Fibroblast of skin of left quadriceps (primary cell): ENCODE results near the gene TNS1.

Source experiments
- DNase-seq, 2 experiments: peaks; one replicate each; pipeline ENCODE4 v3.0.0-alpha.2; 2013; ENCODE audit warnings: low read depth in 2 of 2

Gene TNS1

GRCh38 chr2:217873371-217873770, 129.4 kb downstream of the TNS1 start:
- DNase-seq = no peak

DNA sequence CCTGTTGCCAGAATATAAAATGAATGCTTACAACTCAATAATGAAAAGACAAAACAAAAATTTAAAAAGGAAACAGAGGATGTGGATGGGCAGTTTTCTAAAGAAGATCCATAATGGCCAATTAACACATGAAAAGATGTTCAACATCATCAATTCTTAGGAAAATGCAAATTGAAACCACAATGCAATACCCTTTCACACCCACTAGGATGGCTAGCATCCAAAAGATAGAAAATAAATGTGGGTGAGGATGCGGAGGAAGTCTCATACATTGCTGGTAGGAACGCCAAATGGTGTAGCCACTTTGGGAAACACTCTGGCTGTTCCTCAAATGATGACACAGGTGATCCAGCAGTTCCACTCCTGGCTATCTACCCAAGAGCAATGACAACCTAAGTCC, 130.5 kb downstream of the TNS1 start:
- no peak for DNase-seq

DNA sequence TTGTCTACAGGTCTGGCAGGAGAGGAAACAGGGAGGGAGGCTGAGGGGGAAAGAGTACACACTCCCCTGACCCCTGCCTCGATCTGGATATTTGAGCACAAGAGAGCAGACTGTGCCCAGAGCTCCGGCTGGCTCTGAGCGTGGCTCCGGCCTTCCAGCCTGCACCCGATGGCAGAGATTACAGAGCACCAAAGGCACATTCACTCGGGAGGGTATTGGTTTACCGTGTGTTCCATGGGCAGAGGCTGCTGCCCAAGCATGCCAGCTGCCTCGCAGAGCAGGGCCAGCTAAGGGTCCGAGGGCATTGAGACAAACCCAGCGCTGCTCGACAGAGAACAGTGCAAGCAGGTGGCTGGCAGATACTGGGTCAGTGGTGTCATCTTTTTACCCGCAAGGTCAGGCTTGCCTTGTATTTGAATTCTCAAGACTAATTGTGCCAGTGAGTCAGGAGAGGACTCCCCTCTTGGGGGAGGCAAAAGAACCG, 132.2 kb downstream of the TNS1 start:
- DNase-seq = no peak

DNA sequence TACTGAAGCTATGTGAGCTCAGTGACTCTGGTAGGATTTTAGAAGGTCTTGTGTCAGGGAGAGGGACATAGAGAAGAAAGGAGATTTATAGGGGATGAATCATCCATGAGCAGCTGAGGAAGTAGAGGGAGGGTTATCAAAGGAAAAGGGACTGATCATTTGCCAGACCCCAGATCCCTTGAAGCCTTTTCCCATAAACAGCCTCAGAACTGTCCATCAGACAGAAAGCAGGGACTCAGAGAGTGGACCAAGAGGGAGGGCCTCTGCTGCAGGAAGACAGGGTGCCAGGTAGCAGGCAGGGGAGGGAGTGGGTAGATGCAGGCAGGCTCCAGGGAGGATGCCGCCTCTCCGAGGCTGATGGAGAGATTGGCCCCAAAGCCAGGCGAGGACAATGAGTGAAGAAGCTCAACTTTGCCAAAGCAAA, 133.9 kb downstream of the TNS1 start:
- peak in 1 of 2 experiments; percentile 42 for DNase-seq

DNA sequence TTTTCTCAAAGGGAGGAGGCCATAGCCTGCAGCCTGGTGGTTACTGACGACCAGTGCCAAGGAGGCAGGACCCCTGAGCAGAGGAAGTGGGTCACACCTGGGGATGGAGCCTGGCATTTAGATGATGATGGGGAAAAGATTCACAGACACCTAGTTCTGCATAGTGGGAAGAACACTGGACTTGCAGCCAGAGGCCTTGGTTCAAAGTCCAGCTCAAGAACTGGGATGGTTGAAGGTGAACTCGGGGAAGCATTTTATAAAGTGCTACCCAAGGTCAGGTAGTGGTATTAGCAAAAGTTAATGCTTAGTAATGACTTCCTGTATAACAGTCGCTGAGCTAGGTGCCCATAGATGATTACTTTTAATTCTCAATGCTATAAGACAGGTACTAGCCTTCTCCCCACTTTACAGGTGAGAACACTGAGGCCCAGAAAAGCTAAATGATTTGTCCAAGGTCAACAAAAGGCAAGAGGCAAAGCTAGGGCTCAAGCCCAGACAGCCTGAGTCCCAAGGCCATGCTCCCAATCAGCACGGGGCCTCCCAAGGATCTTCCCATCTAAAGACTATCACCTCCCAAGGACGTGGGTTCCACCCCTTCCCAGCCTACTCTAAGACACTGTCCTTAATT, 134.4 kb downstream of the TNS1 start:
- DNase-seq = no peak

DNA sequence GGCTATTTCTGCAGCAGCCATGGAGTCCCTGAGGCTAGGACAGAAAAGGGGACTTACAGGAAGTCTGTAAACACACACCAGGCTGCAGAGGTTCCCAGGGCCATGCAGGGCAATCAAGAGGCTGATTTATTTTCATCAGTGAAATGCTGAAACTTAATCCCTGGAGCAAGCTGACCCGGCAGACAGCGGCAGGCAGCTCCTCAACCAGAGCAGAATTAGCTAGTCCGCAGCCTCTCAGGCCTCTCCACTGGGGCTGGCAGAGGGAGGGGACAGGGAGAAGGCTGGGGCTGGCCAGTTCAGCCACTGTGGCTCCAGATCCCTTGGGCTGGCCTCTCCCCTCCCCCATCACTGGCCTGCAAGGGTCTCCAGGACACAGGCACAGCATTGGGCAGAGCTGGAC, 136.3 kb downstream of the TNS1 start:
- no peak for DNase-seq

- DNase-seq = no peak
These were observed 137.6 kb downstream of the TNS1 start for GRCh38 chr2:217864963-217865772.

GRCh38 chr2:217863883-217864282, 138.9 kb downstream of the TNS1 start:
- DNase-seq = no peak

GRCh38 chr2:217861334-217861877, 141.4 kb downstream of the TNS1 start:
- no peak for DNase-seq

- no peak for DNase-seq
These were observed 142.9 kb downstream of the TNS1 start for GRCh38 chr2:217859926-217860325.

DNA sequence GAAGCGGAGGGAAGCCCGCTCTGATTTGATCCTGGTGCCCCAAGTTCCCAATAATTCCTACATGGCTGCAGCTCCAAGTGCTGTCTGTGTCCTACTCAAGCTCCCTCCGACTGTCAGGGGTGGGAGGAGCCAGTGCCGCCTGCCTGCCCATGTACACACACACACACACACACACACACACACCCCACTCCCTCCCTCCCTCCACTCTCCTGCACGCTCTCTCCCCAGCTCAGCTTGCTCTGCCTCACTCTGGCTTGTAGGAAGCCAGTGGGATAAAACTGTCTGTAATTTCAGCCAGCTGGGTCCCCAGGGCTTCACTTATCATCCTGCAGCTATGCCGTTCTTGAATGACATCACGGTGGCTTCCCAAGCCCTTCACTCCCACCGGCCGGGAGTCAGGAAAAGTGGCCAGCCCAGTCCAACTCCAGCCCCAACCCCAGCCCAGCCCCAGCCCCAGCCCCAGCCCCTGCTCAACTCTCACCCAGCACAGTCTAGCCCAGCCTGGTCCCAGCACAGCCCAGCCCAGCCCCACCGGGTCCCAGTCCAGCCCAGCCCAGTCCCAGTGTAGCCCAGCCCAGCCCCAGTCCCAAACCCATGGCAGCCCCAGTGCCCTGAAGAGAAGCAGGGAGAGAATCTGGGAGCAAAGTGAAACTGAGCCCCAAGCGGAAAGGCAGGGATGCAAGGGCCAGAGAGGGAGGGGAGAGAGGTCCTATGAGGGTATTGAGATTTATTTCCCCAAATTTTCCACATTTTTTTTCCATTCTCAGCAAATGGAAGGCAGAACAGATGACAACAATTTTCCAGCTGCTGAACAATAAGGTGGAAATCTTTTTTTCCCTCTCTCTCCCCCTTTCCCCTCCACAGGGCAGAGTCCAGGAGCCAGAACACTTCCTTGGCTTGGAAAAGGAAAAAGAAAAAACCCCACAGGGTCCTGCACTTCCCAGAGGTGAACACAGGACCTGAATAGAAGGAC, 144.0 kb downstream of the TNS1 start:
- DNase-seq = peak; percentile 96 to 97

DNA sequence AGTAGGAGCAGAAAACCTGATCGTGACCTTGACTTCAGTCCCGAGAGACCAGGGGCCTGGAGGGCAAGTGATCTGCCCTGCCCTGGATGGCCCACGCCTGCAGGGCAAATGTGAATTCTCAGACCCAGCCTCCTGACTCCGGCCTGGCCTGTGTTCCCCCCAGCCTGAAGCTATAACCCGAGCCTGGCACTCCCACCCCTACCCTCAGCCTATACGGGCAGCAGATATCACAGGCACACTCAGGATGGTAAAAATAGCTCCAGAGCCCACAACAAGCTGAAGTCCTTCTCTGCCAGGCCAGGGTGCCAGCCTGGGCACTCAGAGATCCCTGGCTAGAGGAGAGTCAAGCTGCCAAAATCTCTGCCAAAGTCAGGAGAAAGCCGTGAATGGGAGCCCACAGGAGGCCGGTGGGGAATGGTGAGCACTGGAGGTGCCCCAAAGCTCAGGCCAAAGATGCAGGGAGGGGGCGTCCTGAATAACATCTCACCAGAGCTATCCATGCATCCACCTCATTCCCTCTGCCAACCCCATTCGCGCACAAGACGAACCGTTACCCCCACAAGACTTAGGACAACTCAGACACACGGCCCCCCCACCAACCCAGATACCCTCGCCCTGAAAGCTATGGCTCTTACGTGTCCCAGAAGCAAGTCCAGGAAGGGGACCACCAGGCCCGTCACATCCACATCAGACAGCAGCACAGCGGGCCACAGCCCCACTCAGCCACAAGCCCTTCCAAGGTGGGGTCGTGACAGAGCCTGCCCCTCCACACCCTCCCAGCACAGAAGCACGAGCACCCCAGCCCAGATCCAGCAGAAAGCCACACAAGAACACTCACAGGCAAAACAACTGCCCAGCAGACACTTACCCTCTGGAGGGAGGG, 144.9 kb downstream of the TNS1 start:
- no peak for DNase-seq

GRCh38 chr2:217856871-217857270, 145.9 kb downstream of the TNS1 start:
- no peak for DNase-seq

- DNase-seq = no peak
These were observed 146.6 kb downstream of the TNS1 start for GRCh38 chr2:217856159-217856558.

DNA sequence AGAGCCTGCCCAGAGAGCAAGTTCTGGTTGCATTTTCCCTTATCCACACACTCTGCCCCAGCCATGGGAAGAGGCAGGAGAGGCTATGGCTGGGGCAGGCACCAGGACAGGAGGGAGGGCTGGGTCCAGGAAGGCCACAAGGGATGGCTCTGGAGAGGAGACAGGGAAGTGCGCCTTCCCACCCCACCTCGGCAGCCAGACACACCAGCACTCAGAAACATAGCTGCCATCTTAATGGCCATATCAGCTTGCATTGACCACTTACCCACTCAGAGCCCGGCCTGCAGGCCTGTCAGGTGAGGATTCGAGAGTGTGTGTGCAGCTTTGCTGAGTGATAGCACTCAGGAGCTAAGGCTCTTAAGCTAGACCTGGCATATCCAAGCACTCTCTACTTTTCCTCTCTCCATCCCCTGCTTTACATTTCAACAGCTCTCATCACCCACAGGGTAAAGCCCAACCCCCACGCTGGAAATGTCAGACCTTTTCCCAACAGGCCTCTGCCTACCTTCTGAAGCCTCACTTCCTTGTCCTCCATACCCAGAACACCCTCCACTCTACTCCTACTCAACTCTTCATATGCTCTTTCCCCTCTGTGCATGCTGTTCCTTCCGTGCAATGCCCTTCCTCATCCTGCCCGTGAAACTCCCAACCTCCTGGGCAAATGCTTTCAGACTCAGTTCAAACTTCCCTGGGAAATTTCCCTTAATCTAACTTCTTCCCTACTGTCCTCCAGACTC, 147.9 kb downstream of the TNS1 start:
- DNase-seq = no peak

DNA sequence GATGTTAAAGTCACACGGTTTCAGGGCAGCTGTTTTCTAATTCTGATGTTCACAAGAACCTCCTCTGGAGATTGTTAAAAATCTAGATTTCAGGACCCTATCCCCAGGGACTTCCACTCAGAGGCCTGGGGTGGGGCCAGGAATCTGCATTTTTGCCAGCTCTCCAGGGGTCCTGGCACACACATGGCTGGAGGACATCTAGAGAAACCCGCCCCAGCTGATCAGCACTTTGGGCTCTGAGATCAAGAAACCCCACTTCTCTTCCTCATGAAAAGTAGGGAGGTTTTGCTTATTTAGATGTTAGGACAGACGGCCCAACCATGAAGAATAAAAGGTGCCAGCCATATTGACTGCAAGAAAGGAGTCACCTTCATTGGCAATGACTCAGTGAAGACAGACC, 148.8 kb downstream of the TNS1 start:
- DNase-seq = no peak

DNA sequence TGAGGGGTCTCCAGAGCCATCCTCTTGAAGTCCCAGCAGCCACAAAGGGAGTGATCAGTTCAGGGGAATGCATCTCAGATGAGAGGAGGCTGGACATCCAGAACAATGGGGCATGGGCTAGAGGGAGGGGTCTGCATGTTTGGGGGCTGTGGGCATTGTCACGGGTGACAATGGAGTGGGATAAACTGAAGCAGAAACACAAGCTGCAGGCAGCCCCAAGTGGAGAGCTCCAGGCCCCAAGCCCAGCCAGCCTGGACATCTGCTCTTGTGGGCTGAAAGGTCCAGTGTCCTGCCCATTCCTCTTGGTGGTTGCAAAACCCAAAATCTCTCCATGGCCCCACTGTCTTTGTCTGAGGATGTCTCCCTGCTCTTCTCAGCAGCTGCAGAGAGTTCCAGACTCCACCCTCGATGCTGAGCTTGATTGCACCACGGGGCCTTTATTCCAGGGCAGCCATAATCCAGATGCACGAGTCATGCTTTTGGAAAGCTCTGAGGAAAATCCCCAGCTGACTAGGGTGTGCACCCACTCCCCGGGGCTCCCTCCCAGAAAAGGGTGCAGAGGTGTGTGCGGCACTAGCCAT, 149.4 kb downstream of the TNS1 start:
- no peak for DNase-seq

DNA sequence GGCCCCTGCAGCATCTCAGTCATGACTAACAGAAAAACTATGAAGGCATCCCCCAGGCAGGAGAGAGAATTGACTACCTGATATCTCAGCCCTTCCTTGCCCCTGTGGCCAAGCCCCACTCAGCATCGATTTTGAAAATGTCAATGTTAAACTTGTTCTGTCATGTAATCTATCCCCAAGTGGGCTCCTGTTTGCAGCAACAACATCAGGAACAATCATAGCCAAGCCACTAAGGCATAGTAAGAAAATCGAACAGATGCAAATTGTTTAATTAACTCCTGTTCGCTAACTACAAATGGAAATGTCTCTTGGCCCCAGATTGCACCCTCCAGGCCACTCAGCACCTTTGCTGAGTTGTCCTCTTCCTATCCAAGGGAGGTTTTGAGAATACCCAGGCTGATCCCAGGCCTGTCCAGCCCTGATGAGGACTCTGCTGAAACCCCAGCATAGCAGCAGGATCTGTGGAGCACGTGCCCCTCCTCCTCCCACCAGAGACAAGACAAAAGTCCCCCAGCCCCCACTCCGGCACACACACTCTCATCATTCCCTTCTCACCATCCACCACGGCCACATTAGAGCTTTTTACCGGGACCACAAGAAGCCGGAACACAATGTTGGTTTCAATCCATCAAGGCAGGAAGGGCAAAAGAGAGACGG, 150.1 kb downstream of the TNS1 start:
- no peak for DNase-seq
